Keratinocyte (primary cell): ENCODE data around the gene FAT1.

ENCODE experiments used
- EZH2 ChIP-seq: IDR thresholded peaks from one replicate; pipeline ENCODE4 v1.6.1; 2012; ENCODE audit warnings: inconsistent platforms, mild to moderate bottlenecking, low read length, moderate library complexity
- TF ChIP-seq, protein P1 (sequence below), 3 experiments: IDR thresholded peaks in 1 of 3; conservative IDR thresholded peaks in 1 of 3; optimal IDR thresholded peaks in 1 of 3; 2 replicates in 2 of 3; 3 replicates in 1 of 3; pipeline versions ENCODE3 to v1.5.1; 2011; ENCODE audit warnings: low read length in 3 of 3, mild to moderate bottlenecking in 3 of 3, moderate library complexity in 2 of 3, control low read depth in 1 of 3, inconsistent platforms in 1 of 3; ENCODE audit not compliant: insufficient read depth in 2 of 3; ENCODE audit errors: extremely low read depth in 1 of 3

DNA sequence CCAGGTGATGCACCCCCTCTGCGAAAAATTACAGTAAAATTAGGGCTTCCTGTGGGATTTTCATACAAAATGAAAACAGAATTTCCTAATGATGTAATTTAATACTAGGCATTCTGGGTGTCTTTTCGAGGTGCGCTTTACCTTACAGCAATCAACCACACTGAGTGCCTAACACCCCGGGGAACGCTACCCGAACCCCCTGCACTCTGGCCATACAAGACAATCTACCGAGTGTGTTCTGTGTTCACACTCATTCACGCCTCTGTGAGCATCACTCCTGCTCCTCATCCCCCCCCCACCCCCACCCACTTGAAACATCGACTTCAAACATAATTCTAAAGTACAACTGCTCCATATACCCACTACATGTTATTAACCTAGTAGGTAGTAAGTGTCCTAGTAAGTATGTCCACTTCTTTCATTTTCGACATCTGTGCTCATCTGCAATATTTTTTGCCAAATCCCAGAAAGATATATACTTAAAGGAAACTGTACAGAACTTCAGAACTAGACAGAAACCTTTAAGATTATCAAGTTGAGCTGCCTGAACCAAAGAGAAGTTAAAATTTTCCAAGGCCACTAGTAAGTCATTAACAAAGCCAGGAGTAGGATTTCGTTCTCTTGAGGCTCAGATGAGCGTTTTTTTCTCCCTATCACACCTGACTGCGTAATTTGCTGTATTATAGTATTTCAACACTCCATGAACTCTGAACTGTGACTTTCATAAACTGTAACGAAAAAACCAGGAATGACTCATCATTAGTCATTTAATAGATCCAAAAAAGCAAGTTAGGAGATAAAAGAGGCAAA is 80.0 kb downstream of the FAT1 start:
- TF ChIP-seq, protein P1, sequence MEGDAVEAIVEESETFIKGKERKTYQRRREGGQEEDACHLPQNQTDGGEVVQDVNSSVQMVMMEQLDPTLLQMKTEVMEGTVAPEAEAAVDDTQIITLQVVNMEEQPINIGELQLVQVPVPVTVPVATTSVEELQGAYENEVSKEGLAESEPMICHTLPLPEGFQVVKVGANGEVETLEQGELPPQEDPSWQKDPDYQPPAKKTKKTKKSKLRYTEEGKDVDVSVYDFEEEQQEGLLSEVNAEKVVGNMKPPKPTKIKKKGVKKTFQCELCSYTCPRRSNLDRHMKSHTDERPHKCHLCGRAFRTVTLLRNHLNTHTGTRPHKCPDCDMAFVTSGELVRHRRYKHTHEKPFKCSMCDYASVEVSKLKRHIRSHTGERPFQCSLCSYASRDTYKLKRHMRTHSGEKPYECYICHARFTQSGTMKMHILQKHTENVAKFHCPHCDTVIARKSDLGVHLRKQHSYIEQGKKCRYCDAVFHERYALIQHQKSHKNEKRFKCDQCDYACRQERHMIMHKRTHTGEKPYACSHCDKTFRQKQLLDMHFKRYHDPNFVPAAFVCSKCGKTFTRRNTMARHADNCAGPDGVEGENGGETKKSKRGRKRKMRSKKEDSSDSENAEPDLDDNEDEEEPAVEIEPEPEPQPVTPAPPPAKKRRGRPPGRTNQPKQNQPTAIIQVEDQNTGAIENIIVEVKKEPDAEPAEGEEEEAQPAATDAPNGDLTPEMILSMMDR (optimal IDR thresholded peaks at IDR 0.05 in 1 of 3, IDR thresholded peaks at IDR 0.05 in 1 of 3, conservative IDR thresholded peaks at IDR 0.05 in 1 of 3; ENCODE audit: extremely low read depth in 1 of 3, insufficient read depth in 2 of 3, low read length in 3 of 3) = no peak
- TF ChIP-seq EZH2 = no peak
